DOHH2 (cell line): ENCODE data around the gene PNPLA2.

ENCODE experiments used
- CTCF ChIP-seq: fragments of 200-600 bp; sonication (generic); IDR thresholded peaks from one replicate; pipeline ENCODE4 v1.5.1; 2014; ENCODE audit warnings: antibody characterized with exemption, mild to moderate bottlenecking, low read depth, low read length; ENCODE audit not compliant: poor library complexity, severe bottlenecking
- EZH2phosphoT487 ChIP-seq: fragments of 200-600 bp; sonication (generic); IDR thresholded peaks from 2 replicates; pipeline ENCODE4 v1.6.1; 2017; ENCODE audit warnings: borderline replicate concordance, mild to moderate bottlenecking, antibody characterized with exemption, low read length, moderate library complexity, mixed read lengths

GRCh38 chr11:839875-840617, 21.3 kb downstream of the PNPLA2 start:
- TF ChIP-seq CTCF (peak; percentile 50), EZH2phosphoT487 (no peak)
